GM12891 (cell line): ENCODE data around the gene RASA4.
"Not testable (repeated sequence)": the region's sequence is repeated elsewhere in the genome, so short reads cannot be mapped to it uniquely, and the experiment has no call there.

Source experiments
- DNase-seq: peaks from one replicate; pipeline ENCODE4 v3.0.0; 2011; ENCODE audit warnings: low spot score; ENCODE audit not compliant: insufficient read length
- FAIRE-seq: peaks from 2 replicates; lab custom pipeline; 2011; peaks lifted over from hg19 to GRCh38; lab: Jason Lieb, UNC

RASA4 gene

DNA sequence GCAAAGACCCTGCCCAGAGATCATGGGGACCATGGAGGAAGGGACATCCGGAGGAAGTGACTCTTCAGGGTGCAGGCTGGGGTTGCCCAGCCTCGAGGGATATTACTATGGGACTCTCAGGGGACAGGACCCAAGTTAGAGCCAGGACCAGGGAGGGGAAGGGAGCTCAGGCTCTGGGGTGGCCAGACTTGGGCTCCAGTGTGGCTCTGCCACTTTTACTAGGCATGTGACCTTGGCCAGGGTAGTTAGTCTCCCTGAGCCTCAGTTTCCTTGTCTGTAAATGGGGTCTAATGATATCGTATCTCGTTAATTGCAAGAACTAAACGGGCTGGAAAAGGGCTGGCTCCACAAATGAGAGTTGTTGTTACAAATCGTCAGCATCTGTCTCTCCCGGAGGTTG lies 6.1 kb downstream of the RASA4 start:
- DNase-seq, FAIRE-seq: not testable (repeated sequence)

DNA sequence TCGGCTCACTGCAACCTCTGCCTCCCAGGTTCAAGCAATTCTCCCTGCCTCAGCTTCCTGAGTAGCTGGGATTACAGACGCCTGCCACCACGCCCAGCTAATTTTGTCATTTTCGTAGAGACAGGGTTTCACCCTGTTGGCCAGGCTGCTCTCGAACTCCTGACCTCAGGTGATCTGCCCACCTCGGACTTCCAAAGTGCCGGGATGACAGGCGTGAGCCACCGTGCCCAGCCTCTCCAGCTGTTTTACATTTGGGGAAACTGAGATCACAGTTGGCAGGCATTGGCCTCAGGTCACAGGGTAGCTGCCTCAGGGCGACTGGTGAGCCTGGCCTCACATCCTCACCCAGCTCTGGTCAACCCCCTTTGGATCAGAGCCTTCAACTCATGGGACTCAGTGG lies 6.8 kb downstream of the RASA4 start:
- DNase-seq, FAIRE-seq: not testable (repeated sequence)

DNA sequence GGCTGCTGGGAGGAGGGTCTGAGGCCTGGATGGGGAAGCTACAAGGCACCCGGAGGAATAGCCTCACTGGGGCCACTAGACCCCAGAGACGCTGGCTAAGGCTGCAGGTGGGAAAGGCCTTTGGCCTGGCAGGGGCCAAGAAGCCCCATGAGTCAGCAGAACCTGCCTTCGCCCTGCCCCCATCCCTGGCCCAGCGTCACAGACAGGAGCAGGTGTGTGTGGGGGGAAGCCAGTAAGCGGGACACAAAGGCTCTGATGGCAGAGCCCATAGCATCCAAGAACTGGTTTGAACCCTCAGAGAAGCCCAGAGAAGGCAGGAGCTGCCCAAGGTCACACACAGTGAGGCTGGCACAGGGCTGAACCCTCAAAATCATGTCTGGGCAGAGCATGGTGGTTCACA lies 9.7 kb downstream of the RASA4 start:
- DNase-seq, FAIRE-seq: not testable (repeated sequence)

DNA sequence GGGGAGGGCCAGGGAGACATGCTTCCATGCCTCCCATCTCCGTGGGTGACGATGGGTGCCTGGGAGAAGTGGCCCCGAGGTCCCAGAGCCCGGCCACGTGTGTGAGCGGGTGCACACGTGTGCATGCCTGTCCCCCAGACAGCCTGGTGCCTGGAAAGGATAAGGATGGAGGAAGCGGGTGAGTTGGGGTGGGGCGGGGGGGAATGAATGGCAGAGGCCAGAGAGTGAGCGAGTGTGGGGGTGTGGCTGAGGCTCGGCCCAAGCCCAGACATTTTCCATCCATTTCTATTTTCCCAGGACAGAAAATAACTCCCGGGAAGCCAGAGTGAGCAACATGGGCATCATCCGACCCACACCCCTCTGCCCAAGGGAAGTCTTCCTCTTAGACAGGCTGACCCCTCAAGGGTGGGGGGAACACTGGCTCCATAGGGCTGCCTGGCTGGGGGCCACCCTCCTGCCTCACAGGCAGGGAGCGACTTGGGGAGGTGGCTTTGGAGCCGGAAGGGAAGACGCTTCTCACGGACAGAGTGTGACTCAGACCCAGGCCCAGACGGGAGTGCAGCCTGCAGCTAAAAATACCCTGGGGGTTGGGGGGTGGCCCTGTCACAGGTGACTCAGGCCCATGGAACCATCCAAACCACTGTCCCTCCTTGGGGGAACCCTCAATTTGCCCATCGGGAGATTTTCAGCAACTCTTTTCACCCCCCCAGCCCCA lies 12.0 kb downstream of the RASA4 start:
- not testable (repeated sequence) for FAIRE-seq, DNase-seq

DNA sequence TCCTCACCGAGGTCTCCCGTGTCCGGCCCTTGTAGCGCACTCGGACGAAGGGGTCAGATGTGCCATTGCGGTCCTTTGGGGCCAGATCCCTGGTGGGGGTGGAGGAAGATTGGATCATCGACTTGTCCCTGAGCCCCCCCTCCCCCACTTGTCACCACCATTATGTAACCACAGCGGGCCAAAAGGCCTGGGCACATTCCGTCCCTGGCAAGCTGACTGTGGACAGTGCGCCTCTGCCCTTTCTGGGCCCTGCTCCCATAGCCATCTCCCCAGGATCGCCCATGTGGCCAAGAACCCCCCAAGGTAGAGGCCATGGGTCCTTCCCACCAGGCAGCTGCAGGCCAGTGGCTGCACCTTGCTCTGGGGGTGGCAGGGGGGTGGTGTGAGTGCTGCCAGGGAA lies 14.2 kb downstream of the RASA4 start:
- not testable (repeated sequence) for DNase-seq, FAIRE-seq

DNA sequence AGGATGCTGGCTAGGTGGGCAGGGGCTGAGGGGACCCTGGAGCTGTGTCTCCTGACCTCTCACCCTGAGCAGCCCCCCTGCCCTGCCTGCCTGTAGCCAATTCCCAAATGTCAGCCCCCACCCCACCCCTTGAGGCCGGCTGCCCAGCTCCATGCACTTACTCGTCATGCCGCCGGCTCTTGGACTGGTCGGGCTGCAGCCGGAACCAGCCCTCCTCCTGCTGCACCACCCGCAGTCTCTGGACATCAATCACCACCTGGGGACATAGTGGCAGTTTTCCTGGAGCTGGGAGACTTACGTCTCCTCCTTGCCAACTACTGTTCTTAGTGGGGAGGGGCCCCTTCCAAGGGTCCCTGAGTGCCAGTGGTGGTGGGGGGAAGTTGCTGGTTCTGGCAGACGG lies 16.9 kb downstream of the RASA4 start:
- DNase-seq, FAIRE-seq: not testable (repeated sequence)

DNA sequence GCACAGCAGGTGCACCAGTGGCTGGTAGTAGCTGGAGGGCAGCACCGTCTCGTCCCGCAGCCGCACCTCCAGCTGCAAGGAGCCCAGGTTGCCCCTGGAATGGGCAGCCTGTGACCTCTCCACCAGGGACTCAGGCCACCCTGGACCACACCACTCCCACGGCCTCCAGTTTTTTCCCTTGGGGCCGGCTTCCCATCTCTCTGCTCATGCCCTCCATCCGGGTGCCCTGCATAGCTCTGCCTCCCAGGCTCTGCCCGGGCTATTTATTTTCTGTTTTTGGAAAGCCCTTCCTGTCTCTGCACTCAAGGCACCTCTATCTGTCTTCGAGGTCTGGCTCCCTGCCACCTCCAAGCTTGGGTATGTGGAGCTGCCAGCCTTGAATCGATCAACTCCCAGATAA lies 20.5 kb downstream of the RASA4 start:
- FAIRE-seq, DNase-seq: not testable (repeated sequence)

DNA sequence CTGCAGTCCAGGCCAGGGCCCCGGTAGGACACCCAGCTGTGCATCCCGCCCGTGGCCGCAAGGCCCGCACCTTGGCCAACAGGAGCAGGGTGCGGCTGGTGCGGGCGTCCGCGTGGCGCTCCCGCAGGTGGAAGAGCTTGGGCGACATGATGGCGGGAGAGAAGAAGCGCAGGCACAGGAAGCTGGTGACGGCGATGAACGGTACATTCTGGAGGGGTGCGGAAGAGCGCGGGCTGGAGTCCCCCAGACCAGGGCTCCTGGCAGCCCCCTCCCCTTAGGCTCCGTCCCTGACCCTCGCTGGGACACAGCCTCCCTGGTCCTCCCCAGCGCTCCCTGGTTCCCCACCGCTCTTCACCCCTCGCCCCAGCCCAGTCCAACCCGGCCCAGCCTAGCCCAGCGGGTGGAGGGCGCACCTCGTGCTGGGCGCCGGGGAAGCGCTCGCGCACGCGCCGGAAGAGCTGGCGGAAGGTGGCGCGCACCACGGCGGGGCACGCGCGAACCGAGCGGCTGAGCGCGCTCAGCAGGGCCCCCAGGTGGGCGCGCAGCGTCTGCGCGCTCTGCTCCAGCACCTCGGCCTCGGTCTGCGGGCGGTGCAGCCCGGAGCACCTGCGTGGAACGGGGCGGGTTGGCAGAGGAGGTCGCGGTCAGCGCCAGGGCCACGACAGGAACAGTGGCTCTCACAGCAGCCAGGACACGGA lies 22.8 kb downstream of the RASA4 start:
- DNase-seq, FAIRE-seq: not testable (repeated sequence)

DNA sequence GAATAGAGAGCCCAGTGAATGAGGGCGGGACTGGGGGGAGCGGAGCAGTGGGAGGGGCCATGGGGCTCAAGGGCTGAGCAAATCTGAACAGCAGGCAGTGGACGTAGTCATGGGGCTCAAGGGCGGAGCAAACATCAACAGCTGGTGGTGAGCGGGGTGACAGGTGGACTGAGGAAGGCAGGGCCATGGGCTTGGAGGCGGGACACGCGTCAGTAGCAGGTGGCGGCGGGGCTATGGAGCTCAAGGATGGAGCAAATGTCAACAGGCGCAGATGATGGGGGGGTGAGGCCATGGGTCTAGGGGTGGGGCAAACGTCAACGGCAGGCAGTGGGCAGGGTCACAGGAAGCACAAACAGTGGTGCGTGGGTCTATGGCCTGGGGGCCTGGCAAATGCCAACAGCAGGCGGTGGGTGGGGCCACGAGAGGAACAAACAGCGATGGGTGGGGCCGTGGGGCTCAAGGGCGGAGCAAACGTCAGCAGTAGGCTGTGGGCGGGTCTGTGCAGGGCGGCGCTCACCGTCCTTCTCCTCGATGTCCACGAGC lies 24.0 kb downstream of the RASA4 start:
- not testable (repeated sequence) for FAIRE-seq, DNase-seq

DNA sequence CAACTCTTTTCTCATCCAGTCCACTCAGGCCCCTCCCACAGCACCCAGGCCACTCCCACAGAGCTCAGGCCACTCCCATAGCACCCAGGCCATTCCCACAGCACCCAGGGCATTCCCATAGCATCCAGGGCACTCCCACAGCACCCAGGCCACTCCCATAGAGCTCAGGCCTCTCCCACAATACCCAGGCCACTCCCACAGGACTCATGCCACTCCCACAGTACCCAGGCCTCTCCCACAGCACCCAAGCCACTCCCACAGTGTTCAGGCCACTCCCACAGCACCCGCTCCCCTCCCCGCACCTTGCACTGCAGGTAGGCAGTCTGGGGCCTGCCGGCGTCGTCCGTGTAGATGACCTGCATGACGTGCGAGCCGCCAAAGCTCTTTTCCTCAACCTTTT lies 26.7 kb downstream of the RASA4 start:
- not testable (repeated sequence) for FAIRE-seq, DNase-seq

DNA sequence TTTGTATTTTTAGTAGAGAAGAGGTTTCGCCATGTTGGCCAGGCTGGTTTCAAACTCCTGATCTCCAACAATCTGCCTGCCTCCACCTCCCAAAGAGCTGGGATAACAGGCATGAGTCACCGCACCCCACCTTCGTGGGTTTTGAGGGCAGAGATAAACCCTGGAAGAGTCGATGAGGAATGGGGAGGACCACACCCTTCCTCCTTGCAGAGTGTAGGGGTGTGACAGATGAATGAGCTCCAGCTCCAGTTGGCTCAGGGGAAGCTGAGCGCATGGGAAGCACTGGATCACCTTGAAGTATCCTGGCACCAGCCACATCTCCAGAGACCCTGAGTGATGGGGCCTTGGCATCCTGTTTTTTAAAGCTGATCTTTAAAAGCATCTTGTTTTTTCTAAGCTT lies 33.1 kb downstream of the RASA4 start:
- DNase-seq, FAIRE-seq: not testable (repeated sequence)

DNA sequence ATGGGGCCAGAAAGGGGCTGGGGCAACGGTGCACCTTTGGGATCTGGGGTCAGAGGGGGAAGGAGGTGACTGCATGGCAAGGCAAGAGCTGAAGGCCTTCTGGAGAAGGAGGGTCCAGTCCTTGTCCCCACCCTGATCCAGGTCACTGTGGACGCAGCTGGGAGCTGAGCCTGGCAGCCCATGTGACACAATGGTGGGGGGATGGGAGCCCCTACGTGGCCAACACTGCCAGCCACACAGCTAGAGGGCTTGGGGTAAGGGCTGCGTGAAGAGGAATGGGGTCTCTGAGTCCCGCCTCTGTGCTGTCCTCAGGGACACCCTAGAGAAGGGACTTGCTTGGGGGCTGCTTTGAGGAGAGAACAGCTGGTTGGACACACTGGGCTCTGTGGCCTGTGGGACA lies 34.8 kb downstream of the RASA4 start:
- DNase-seq, FAIRE-seq: not testable (repeated sequence)

DNA sequence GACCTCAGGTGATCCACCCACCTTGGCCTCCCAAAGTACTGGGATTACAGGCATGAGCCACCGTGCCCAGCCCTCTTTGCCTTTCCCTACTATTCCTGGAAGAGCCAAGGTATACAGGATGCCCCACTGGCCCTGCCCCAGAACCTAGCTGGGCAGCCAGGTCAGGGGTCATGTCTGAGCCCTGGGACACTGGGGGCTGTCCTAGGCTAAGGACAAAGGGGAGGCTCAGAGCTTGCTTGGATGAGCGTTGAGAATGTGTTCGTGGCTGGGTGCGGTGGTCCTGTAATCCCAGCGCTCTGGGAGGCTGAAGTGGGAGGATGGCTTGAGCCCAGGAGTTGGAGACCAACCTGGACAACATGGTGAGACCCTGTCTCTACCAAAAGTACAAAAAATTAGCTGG lies 38.1 kb downstream of the RASA4 start:
- FAIRE-seq, DNase-seq: not testable (repeated sequence)

DNA sequence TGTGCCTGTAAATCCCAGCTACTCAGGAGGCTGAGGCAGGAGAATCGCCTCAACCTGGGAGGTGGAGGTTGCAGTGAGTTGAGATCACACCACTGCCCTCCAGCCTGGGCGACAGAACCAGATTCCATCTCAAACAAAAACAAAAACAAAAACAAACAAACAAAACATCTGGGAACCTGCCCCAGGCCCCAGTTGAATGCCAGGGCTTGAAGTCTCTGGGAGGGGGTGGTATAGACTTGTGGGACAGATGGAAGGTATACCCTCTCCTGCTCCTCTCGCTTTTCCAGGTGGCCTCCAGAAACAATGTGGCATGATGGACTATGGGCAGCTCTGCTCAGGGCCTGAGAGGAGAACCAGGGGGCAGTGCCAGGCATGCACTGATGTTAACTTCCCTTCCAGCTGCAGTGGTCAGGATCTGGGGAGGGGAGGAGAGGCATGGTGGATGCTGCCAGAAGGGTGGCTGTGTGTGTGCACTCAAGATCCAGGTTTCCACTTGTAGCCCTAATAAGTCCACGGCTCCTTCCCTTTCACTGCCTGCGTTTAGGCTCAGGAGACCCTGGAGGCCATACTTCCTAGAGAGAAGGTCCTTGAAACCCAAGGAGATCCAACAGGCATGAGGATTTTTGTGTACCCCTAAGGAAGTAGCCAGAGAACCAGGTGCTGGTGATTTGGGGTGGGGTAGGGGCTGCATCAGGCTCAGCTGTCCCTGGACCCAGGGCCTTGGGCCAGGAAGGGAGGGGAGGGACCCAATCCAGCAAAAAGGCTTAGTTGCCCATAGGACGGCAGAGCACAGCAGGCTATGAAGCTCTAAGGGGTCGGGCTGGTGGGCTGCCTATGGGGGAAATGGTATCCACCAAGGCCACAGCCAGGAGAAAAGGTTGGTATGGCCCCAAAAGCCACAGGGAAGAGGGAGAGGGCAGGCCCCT lies 39.0 kb downstream of the RASA4 start:
- FAIRE-seq, DNase-seq: not testable (repeated sequence)

DNA sequence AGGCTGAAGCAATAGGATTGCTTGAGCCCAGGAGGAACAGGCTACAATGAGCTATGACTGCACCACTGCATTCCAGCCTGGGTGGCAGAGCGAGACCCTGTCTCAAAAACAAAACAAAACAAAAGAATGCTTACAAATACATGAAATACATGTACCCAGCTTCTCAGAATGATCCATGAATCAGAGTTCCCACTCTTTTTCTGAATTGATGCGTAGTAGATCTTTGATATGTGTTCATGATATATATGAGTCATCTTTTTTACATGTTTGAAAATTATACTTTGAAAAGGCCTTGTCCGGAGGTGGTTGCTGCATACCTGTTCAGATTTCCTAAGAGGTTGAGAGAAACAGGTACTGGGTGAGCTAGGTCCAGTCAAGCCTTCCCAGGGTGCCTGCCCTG lies 40.2 kb downstream of the RASA4 start:
- not testable (repeated sequence) for DNase-seq, FAIRE-seq

DNA sequence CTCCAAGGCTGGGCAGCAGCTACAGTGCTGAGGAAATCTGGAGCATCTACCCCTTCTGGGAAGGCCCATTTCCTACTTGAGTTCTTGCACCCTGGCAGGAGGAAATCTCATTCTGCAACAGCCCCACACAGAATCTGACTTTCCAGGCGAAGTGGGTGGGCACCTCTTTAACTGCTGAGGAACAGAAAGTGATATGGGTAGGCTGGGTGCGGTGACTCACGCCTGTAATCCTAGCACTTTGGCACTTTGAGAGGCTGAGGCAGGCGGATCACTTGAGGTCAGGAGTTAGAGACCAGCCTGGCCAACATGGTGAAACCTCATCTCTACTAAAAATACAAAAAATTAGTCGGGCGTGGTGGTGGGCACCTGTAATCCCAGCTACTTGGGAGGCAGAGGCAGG lies 41.9 kb downstream of the RASA4 start:
- not testable (repeated sequence) for FAIRE-seq, DNase-seq
